SK-N-MC (cell line): ENCODE measurements around the gene LRRC52.
A peak's percentile ranks its signal among the peaks of the same experiment; 100 is the strongest.

Experiments
- DNase-seq: peaks from one replicate; pipeline ENCODE4 v3.0.0-alpha.2; 2011; ENCODE audit warnings: low read depth, low spot score
- H3K27ac ChIP-seq: fragments of 200-600 bp; sonication (generic); 2 replicates; pipeline ENCODE4 v1.5.1; 2016; ENCODE audit warnings: mixed run types
- H3K36me3 ChIP-seq: fragments of 200-600 bp; sonication (generic); 2 replicates; pipeline ENCODE4 v1.6.1; 2017; ENCODE audit warnings: antibody characterized with exemption, low read length, mixed read lengths; ENCODE audit not compliant: insufficient read depth
- H3K4me3 ChIP-seq: fragments of 200-600 bp; sonication (generic); 2 replicates; pipeline ENCODE4 v1.5.1; 2016
- H3K9ac ChIP-seq: fragments of 200-600 bp; sonication (generic); 2 replicates; pipeline ENCODE4 v1.8.0; 2017; ENCODE audit warnings: mixed run types, mixed read lengths; ENCODE audit not compliant: insufficient read length
- H3K9me3 ChIP-seq: fragments of 200-600 bp; sonication (generic); 2 replicates; pipeline ENCODE4 v1.6.1; 2017; ENCODE audit warnings: low read depth, mild to moderate bottlenecking, antibody characterized with exemption, low read length, moderate library complexity, mixed read lengths
- EZH2 ChIP-seq: fragments of 200-600 bp; sonication (generic); IDR thresholded peaks from one replicate; pipeline ENCODE4 v1.6.1; 2017; ENCODE audit warnings: antibody characterized with exemption
- FOXP2 ChIP-seq: optimal IDR thresholded peaks from 2 replicates; pipeline ENCODE3; 2011; ENCODE audit warnings: mild to moderate bottlenecking, moderate library complexity; ENCODE audit not compliant: insufficient read depth; ENCODE audit errors: extremely low read length, control extremely low read depth
- POLR2AphosphoS5 ChIP-seq: IDR thresholded peaks from 2 replicates; pipeline ENCODE4 v1.6.1; 2012; ENCODE audit warnings: mild to moderate bottlenecking, low read depth, low read length, borderline replicate concordance

The LRRC52 gene

DNA sequence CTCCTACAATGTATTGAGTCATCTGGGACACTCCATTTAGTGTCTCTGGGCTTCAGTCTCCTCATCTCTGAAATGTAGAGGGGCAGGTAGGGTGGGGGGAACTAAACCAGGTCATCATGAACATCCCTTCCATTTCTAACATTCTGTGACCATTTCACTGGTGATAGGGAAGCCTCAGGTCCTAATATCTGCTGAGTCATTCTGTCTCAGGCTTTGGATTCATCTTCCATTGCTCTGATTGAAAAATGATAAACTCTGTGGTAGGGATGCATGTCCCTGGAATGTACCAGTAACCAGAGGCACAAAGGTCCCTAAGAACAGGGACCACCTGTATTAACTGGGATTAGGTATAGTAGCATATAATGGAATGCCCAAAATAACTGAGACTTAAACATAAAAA, 36.2 kb upstream of the LRRC52 start:
- Histone ChIP-seq H3K9me3 (no peaks in the 10 kb centered on the region; the same call in 1 of the 2 replicates), H3K36me3 (no peaks in the 10 kb centered on the region), H3K9ac (no peak overlapping the region), H3K27ac (no peak overlapping the region), H3K4me3 (no peak overlapping the region)
- no peak for DNase-seq
- TF ChIP-seq POLR2AphosphoS5 (no peak), EZH2 (no peak), FOXP2 (no peak)

DNA sequence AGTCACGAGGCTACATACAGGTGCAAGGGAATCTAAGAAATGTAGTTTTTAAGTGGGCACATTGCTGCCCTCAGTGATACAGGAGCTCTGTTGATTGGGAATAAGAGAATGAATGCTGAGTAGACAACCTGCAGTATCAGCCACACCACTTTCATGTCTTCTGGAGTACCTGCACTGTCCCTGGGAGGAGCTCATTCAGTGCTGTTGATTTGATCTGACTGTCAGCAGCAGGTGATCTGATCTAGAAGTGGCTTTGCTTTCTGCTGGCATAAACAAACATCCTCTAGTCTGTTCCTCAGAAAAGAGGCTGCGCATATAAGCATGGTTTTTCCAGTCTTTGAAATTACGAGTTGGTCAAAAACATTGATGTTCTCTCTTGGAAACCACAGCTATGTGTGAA, 35.5 kb upstream of the LRRC52 start:
- DNase-seq: no peak
- no peak overlapping the region for H3K27ac ChIP-seq
- no peaks in the 10 kb centered on the region for H3K36me3 ChIP-seq
- no peak overlapping the region for H3K4me3 ChIP-seq
- no peak overlapping the region for H3K9ac ChIP-seq
- TF ChIP-seq EZH2 (no peak), FOXP2 (no peak), POLR2AphosphoS5 (no peak)
- H3K9me3 ChIP-seq: no peaks in the 10 kb centered on the region; the same call in 1 of the 2 replicates

DNA sequence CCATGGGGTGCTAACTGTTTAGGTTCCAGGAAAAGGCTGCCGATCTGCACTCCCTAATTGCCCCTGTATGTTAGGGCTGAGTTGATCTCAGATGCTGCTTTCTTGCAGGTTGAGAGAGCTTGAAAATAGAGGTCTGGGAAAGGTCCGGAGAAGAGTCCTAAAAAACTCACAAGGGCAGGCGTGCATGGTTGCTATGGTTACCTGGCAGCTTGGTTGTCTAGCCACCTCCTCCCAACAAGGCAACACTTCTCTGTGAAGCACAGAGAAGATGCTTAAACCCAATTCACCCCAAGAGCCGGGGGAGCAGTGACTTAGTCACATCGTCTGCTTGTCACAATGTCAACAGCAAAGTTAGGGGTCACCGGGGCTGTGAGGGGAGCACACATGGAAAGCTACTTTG, 31.0 kb upstream of the LRRC52 start:
- no peak overlapping the region for H3K27ac ChIP-seq
- H3K9me3 ChIP-seq: no peaks in the 10 kb centered on the region
- H3K9ac ChIP-seq: no peak overlapping the region
- TF ChIP-seq POLR2AphosphoS5 (no peak), EZH2 (no peak), FOXP2 (no peak)
- no peak for DNase-seq
- H3K36me3 ChIP-seq: no peaks in the 10 kb centered on the region
- no peak overlapping the region for H3K4me3 ChIP-seq

DNA sequence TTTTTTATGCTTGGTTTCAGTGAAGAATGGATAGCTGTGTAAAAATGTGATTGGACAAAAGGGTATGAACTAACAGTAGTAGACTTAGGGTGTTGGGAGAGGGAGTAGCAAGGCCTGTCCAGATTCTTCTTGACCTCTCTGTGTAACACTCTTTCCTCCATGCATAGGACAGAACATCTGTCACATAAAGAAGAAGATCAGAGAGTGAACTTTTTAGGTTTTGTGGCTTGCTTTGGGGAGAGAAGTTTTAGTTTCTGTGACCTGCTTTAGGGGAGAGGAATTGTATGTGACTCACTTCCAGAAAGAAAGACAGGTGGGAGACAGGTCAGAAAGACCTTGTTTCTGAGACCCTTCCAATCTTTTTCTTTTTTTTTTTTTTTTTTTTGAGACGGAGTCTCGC, 27.3 kb upstream of the LRRC52 start:
- no peak overlapping the region for H3K9ac ChIP-seq
- H3K27ac ChIP-seq: no peak overlapping the region
- H3K9me3 ChIP-seq: peaks cover 3% of the 10 kb centered on the region; the same call in 1 of the 2 replicates
- TF ChIP-seq POLR2AphosphoS5 (no peak), FOXP2 (no peak), EZH2 (no peak)
- no peak overlapping the region for H3K4me3 ChIP-seq
- no peaks in the 10 kb centered on the region for H3K36me3 ChIP-seq
- no peak for DNase-seq

DNA sequence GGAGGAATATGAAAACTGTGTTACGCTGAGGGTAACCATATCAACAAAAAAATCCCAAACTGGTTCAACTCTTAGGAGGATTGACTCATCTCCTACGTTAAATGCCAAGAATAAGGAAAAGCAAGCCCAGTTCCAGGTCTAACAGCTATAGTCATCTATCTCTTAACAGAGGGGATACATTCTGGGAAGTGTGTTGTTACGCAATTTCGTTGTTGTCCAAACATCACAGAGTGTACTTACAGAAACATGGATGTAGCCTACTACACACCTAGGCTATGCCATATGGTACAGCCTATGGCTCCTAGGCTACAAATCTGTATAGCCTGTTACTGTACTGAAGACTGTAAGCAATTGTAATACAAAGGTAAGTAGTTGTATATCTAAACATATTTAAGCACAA, 23.2 kb upstream of the LRRC52 start:
- TF ChIP-seq FOXP2: no peak
- no peak for TF ChIP-seq EZH2
- no peak for TF ChIP-seq POLR2AphosphoS5
- DNase-seq: no peak
- Histone ChIP-seq H3K4me3 (no peak overlapping the region), H3K9me3 (peaks cover 3% of the 10 kb centered on the region; the same call in 1 of the 2 replicates), H3K36me3 (no peaks in the 10 kb centered on the region), H3K9ac (no peak overlapping the region), H3K27ac (no peak overlapping the region)

DNA sequence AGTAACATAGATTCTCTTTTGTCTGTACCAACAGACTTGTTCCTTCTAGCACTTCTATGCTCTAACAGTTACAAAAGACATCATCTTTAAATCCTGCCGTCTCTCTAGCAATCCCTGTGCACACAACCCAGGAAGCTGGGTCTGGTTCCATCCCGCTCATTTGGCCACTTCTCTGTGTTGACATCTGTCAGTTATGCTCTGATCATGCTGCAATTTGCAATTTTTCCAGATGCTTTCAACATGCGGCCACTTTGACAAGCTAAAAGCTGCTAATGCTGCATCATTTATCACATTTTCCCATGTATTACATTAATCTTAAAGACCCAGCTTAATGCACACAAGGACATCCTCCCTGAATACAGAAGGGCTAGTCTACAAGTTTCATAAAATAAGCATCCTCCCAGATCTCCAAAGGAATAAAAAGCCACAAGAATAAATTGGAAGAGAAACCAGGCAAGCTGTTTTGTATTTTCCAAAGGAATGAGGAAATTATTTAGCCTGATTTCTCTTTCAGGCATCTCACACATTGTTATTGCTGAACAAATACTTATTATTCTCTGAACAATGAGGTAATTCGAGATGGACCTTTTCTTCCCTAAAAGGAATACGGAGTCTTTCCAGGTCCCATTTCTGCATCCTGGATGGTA, 19.0 kb upstream of the LRRC52 start:
- TF ChIP-seq FOXP2: no peak
- TF ChIP-seq POLR2AphosphoS5: no peak
- TF ChIP-seq EZH2: no peak
- Histone ChIP-seq H3K9me3 (peaks cover 3% of the 10 kb centered on the region; the same call in 1 of the 2 replicates), H3K4me3 (no peak overlapping the region), H3K36me3 (no peaks in the 10 kb centered on the region), H3K27ac (no peak overlapping the region), H3K9ac (no peak overlapping the region)
- no peak for DNase-seq

DNA sequence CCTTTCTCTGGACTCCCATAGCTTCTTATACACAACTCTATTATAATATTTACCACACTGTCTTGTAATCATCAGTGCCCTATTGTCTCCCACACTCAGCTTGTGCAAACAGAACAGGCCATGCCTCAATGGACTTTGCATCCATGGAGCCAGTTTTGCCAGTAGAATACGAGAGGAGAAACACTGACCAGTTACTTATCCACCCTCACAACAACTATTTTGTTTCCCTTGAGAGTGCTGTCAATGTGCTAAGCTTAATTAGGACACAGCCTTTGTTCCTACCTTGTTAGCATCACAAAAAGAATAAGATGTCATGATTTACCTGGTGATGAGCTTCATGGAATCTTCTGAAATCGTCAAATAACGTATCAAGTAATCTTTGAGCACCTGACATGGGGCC, 18.1 kb upstream of the LRRC52 start:
- DNase-seq: no peak
- no peaks in the 10 kb centered on the region for H3K36me3 ChIP-seq
- no peak overlapping the region for H3K9ac ChIP-seq
- no peak overlapping the region for H3K4me3 ChIP-seq
- H3K27ac ChIP-seq: no peak overlapping the region
- no peak for TF ChIP-seq POLR2AphosphoS5
- no peak for TF ChIP-seq EZH2
- no peak for TF ChIP-seq FOXP2
- H3K9me3 ChIP-seq: peaks cover 3% of the 10 kb centered on the region; the same call in 1 of the 2 replicates

DNA sequence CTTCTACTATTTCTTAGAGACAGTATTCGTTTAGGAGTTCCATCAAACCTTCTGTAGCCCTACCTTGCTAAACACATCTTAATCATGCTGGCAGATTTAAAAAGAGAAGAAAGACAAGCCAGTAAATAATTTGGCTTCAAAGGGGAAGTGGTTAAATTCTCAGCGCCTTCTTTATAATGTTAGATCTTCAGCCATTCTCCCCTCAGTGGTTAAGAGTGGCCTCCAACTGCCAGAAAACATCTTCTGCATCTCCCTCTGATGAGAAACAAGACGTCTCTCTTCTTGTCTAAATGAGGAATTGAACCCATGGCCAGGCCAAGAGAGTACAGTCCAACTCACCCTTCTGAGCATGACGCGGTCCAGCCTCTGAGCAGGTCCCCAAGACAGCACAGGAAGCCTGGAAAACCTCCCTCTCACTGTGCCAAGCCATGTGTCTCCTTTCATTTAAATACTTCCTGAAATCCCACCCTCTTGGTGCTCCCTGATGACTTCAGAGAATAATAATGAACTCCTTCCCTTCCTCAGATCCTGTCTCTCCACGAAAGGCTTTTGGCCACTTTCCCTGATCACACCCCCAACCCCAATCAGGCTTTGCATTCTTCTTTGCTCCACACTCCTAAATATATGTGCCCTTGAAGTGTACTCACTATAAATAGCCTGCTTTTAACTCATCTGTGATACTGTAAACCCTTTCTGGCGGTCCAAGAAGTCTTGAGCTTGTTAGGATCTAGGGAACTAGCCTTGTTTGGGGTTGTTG, 16.4 kb upstream of the LRRC52 start:
- DNase-seq: no peak
- no peaks in the 10 kb centered on the region for H3K9me3 ChIP-seq
- TF ChIP-seq FOXP2 (no peak), EZH2 (no peak), POLR2AphosphoS5 (no peak)
- no peak overlapping the region for H3K9ac ChIP-seq
- H3K4me3 ChIP-seq: peak overlapping the region; percentile 44
- no peaks in the 10 kb centered on the region for H3K36me3 ChIP-seq
- no peak overlapping the region for H3K27ac ChIP-seq
